ENCODE measurements around the gene GNAT2. TPM values are rescaled to one million over a fixed set of nuclear protein-coding genes. Genes with fewer than 3 reads are reported as not detected.

The GNAT2 gene
- total RNA-seq, 1 donor from 2014 or later: not detected

DNA sequence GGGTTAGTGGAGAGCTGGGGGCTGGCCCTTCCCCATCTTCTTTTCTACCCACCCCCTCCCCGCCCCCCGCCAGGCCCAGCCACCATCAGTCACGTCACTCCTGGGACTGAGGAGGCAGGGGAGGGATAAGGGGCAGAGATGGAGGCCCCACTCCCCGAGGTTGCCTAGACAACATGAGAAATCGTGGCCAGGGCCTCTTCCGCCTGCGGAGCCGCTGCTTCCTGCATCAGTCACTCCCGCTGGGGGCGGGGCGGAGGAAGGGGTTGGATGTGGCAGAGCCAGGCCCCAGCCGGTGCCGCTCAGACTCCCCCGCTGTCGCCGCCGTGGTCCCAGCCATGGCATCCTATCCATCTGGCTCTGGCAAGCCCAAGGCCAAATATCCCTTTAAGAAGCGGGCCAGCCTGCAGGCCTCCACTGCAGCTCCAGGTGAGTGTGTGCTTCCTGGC is 1.4 kb upstream of the GNAT2 start:
- peaks cover 52% of the 10 kb centered on the region for H3K4me1 Mint-ChIP-seq (ENCODE audit: unreplicated experiment)
- H3K4me3 Mint-ChIP-seq: peak overlapping the region; percentile 98
- TF ChIP-seq, protein P1, sequence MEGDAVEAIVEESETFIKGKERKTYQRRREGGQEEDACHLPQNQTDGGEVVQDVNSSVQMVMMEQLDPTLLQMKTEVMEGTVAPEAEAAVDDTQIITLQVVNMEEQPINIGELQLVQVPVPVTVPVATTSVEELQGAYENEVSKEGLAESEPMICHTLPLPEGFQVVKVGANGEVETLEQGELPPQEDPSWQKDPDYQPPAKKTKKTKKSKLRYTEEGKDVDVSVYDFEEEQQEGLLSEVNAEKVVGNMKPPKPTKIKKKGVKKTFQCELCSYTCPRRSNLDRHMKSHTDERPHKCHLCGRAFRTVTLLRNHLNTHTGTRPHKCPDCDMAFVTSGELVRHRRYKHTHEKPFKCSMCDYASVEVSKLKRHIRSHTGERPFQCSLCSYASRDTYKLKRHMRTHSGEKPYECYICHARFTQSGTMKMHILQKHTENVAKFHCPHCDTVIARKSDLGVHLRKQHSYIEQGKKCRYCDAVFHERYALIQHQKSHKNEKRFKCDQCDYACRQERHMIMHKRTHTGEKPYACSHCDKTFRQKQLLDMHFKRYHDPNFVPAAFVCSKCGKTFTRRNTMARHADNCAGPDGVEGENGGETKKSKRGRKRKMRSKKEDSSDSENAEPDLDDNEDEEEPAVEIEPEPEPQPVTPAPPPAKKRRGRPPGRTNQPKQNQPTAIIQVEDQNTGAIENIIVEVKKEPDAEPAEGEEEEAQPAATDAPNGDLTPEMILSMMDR (conservative IDR thresholded peaks at IDR 0.05): no peak
- no peaks in the 10 kb centered on the region for H3K9me3 Mint-ChIP-seq
- no peaks in the 10 kb centered on the region for H3K27me3 Mint-ChIP-seq
- H3K27ac Mint-ChIP-seq: peak overlapping the region; percentile 95
- DNase-seq (ENCODE audit: extremely low spot score, unreplicated experiment): peak; percentile 90
- no peaks in the 10 kb centered on the region for H3K36me3 Mint-ChIP-seq

DNA sequence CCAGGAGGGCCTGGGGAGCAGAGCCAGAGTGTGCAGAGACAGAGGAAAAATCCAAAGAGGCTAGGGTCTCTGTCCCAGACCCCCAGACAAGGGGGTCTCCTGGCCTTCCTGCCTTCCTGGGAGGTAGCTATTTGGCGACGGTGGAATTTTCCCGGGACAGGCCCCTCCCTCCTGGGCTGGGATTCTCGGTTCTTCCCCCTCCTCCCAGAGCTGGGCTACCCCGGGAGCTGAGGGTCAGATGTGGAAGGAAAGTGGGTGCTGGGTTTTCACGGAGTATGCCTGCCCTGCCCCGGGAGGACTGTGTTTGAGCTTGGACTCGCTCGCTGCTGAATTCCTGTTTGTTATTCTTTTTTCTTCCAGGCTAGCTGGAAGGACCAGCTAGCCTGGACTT is 980 bp upstream of the GNAT2 start:
- TF ChIP-seq, protein P1 (conservative IDR thresholded peaks at IDR 0.05): no peak

DNA sequence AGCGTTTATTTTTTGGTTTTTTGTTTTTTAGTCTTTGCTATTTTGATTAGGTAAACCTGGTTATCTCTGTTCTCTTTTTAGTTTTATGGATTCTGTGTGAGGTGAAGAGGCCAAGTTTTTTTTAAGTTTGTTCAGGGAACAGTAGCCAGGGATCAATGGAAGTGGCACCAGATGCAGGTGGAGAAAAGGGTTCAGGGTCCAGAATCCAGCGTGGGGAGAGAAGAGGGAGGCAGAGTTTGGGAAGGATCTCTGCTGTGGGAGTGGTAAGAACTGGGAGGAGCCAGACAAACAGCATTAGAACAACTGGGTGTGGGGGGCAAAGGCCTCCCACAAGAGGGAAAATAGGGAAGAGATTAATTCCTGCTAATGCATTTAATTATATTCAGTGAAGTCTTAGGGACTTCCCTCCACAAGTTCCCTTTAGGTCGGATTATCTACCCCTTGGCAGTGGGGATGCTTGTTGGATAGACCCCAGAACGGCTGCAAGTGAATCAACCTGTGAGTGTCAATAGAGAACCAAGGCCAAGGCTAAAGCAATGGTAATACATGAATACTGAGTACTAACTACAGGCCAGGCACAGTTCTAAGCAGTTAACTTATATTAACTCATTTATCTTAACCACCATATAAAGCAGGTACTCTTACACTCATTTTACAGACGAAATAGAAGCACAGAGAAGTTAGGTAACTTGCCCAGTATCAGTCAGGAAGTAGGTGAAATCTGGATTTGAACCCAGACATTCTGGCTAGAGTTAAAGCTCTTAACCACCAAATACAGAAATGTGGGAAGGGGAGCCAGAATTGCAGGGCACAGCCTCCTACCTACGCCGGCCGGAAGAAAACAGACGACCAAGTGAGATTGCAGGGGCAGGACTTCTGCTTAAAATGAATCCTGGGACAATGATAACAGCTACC is 498 bp downstream of the GNAT2 start:
- Mint-ChIP-seq H3K4me3 (peak overlapping the region; percentile 98), H3K36me3 (no peaks in the 10 kb centered on the region), H3K9me3 (no peaks in the 10 kb centered on the region), H3K27me3 (no peaks in the 10 kb centered on the region), H3K27ac (peak overlapping the region; percentile 95), H3K4me1 (ENCODE audit: unreplicated experiment) (peaks cover 48% of the 10 kb centered on the region)
- no peak for DNase-seq (ENCODE audit: extremely low spot score, unreplicated experiment)
- TF ChIP-seq, protein P1 (conservative IDR thresholded peaks at IDR 0.05): no peak

More for the DNA sequence above, 980 bp upstream of the GNAT2 start:
- H3K36me3 Mint-ChIP-seq: no peaks in the 10 kb centered on the region
- peaks cover 50% of the 10 kb centered on the region for H3K4me1 Mint-ChIP-seq (ENCODE audit: unreplicated experiment)
- peak overlapping the region; percentile 95 for H3K27ac Mint-ChIP-seq
- DNase-seq (ENCODE audit: extremely low spot score, unreplicated experiment): no peak
- H3K27me3 Mint-ChIP-seq: no peaks in the 10 kb centered on the region
- H3K4me3 Mint-ChIP-seq: peak overlapping the region; percentile 98
- no peaks in the 10 kb centered on the region for H3K9me3 Mint-ChIP-seq

DNA sequence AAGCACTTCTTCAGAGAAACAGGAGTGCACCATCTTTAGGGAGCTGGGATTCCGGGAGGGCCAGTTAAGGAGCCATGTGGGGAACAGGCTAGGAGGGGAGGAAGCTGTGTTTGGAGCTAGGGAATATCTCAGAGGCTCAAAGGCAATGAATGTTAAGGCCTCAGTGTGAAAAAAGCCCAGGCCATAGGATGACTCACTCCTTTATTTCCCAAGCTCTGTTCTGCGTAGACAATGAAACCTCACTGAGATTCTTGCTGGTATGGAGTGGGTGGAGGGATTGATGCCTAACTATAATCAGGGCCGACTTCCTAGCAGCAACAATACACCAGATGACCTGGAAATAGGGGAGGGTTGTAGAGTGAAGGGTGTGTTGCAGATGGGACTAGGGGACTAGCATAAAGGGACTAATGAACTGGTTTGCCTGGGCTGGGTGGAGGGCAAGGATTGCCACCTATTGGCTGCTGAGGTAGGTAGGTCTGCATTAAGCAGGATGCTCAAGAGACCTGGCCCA is 2.1 kb downstream of the GNAT2 start:
- Mint-ChIP-seq H3K4me3 (peak overlapping the region; percentile 24), H3K36me3 (no peaks in the 10 kb centered on the region), H3K9me3 (no peaks in the 10 kb centered on the region), H3K27ac (peak overlapping the region; percentile 50), H3K27me3 (no peaks in the 10 kb centered on the region), H3K4me1 (ENCODE audit: unreplicated experiment) (peaks cover 40% of the 10 kb centered on the region)
- TF ChIP-seq, protein P1 (conservative IDR thresholded peaks at IDR 0.05): no peak
- DNase-seq (ENCODE audit: extremely low spot score, unreplicated experiment): no peak

DNA sequence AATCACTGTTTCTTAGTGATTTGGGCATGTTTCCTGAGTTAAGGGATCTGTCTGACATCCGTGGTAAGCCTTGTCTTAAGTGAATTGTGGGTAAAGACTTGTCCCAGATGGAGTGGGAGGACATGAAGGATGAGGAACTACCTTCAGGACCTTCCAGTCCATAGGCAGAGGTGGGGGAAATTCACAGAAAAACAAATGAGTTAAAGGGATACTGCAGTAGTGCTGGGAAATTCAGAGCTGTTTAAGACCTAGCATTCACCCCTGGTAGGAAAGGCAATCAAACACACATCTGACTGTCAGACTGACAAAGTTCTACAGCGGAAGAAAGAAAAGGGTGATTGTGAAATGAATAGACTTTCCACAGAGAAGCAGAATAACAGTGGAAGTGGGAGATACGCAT is 3.0 kb downstream of the GNAT2 start:
- Mint-ChIP-seq H3K27ac (peak overlapping the region; percentile 50), H3K9me3 (no peaks in the 10 kb centered on the region), H3K27me3 (no peaks in the 10 kb centered on the region), H3K4me1 (ENCODE audit: unreplicated experiment) (peaks cover 35% of the 10 kb centered on the region), H3K36me3 (no peaks in the 10 kb centered on the region), H3K4me3 (peak overlapping the region; percentile 46)
- TF ChIP-seq, protein P1 (conservative IDR thresholded peaks at IDR 0.05): no peak
- no peak for DNase-seq (ENCODE audit: extremely low spot score, unreplicated experiment)

All from type B pancreatic cell (in vitro differentiated cells).